Ecto neural progenitor cell (in vitro differentiated cells): Measurements from ENCODE around the gene MST1.

Experiments used
- DNase-seq: peaks from one replicate; pipeline ENCODE4 v3.0.0-alpha.2; 2018; ENCODE audit warnings: low spot score

MST1 gene

GRCh38 chr3:49717959-49718857, 28.9 kb upstream of the MST1 start:
- peak; percentile 50 for DNase-seq

- peak; percentile 46 for DNase-seq
Measured at GRCh38 chr3:49717211-49717958, 28.1 kb upstream of the MST1 start.

GRCh38 chr3:49716691-49717210, 27.5 kb upstream of the MST1 start:
- DNase-seq = peak; percentile 45

- DNase-seq = peak; percentile 30
Measured at GRCh38 chr3:49716169-49716568, 26.9 kb upstream of the MST1 start.

GRCh38 chr3:49715611-49716121, 26.4 kb upstream of the MST1 start:
- peak; percentile 39 for DNase-seq

- DNase-seq = no peak
Measured at GRCh38 chr3:49714728-49715550, 25.7 kb upstream of the MST1 start.

GRCh38 chr3:49713336-49714105, 24.2 kb upstream of the MST1 start:
- DNase-seq = no peak

- DNase-seq = no peak
Measured at GRCh38 chr3:49712631-49713317, 23.5 kb upstream of the MST1 start.

GRCh38 chr3:49712166-49712565, 22.9 kb upstream of the MST1 start:
- DNase-seq = no peak

GRCh38 chr3:49711489-49711888, 22.2 kb upstream of the MST1 start:
- no peak for DNase-seq

GRCh38 chr3:49709852-49710251, 20.6 kb upstream of the MST1 start:
- no peak for DNase-seq

- no peak for DNase-seq
Measured at GRCh38 chr3:49707113-49707480, 17.8 kb upstream of the MST1 start.

GRCh38 chr3:49706456-49707112, 17.3 kb upstream of the MST1 start:
- no peak for DNase-seq

- DNase-seq = no peak
Measured at GRCh38 chr3:49705390-49705960, 16.2 kb upstream of the MST1 start.

GRCh38 chr3:49704629-49705028, 15.4 kb upstream of the MST1 start:
- DNase-seq = no peak

GRCh38 chr3:49703956-49704355, 14.7 kb upstream of the MST1 start:
- no peak for DNase-seq

- DNase-seq = peak; percentile 71
Measured at GRCh38 chr3:49703443-49703927, 14.2 kb upstream of the MST1 start.

GRCh38 chr3:49702672-49703071, 13.4 kb upstream of the MST1 start:
- no peak for DNase-seq

- peak; percentile 71 for DNase-seq
Measured at GRCh38 chr3:49701388-49702077, 12.3 kb upstream of the MST1 start.
